PC-9 (cell line): ENCODE measurements around the gene PHF19.

ENCODE experiments used
- EZH2 ChIP-seq: fragments of 200-600 bp; sonication (generic); IDR thresholded peaks from 2 replicates; pipeline ENCODE4 v1.8.0; 2017; ENCODE audit warnings: antibody characterized with exemption, low read depth
- TF ChIP-seq, protein P1 (sequence below): fragments of 200-600 bp; sonication (generic); conservative IDR thresholded peaks from 2 replicates; pipeline ENCODE4 v1.6.1; 2017; ENCODE audit warnings: mixed run types, antibody characterized with exemption, mild to moderate bottlenecking, moderate library complexity

DNA sequence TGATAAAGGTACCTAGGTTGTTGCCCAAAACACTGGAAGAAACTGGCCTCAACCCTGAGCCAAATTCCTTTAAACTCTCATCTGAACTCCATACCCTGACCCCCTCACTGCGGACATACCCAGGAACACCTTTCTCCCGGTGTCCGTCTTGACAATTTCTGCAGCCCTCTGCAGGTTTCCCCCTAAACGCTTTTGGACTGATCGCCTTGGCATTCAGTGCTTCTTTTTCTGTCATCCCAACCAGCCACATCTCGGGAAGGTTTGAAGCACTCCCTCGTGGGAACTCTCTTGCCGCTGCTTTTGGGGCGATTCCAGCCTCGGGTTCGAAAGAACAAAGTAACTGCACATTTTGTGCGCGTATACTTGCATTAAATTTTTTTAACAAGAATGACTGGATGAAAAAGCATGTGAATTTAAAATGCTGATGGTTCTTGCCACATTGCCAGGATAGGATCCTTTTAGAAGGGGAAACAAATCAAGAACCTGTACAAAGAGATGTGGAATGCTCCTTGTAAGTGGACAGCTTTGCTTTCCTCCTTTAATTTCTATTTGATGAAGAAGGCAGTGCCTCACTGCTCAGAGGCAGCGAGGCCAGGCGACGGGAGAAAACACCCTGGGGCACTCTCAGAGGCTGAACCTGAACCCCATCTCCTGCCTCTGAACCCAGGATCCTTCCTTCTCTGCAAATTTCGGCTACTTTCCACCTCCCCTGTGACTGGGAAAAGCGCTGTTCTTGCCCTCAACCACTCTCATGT lies 34.9 kb downstream of the PHF19 start:
- no peak for TF ChIP-seq EZH2
- TF ChIP-seq, protein P1, sequence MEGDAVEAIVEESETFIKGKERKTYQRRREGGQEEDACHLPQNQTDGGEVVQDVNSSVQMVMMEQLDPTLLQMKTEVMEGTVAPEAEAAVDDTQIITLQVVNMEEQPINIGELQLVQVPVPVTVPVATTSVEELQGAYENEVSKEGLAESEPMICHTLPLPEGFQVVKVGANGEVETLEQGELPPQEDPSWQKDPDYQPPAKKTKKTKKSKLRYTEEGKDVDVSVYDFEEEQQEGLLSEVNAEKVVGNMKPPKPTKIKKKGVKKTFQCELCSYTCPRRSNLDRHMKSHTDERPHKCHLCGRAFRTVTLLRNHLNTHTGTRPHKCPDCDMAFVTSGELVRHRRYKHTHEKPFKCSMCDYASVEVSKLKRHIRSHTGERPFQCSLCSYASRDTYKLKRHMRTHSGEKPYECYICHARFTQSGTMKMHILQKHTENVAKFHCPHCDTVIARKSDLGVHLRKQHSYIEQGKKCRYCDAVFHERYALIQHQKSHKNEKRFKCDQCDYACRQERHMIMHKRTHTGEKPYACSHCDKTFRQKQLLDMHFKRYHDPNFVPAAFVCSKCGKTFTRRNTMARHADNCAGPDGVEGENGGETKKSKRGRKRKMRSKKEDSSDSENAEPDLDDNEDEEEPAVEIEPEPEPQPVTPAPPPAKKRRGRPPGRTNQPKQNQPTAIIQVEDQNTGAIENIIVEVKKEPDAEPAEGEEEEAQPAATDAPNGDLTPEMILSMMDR: no peak
